Activated CD4-positive, alpha-beta T cell treated with anti-CD3 and anti-CD28 coated beads, Interleukin-2, amount 10 ng/mL, durations not matched to agents 7 days and 5 days (primary cell): ENCODE measurements around the gene CATSPERE. TPM values are rescaled to one million over a fixed set of nuclear protein-coding genes. Genes with fewer than 3 reads are reported as not detected.

Source experiments
- CTCF ChIA-PET: fragments of 350-600 bp; sonication (Branson Sonifier 250); formaldehyde crosslinking; loops from one replicate; lab custom pipeline; 2021; ENCODE audit warnings: antibody characterized with exemption; lab: Charles Lee
- POLR2A ChIA-PET: fragments of 350-600 bp; sonication (Branson Sonifier 250); formaldehyde crosslinking; loops from one replicate; lab custom pipeline; 2021; ENCODE audit warnings: antibody characterized with exemption; lab: Charles Lee
- DNase-seq: peaks from one replicate; pipeline ENCODE4 v3.0.0-alpha.2; 2020
- H3K27ac Mint-ChIP-seq: one replicate; pipeline ENCODE4 v1.8.0; 2021; ENCODE audit warnings: mild to moderate bottlenecking, moderate library complexity, mixed read lengths
- H3K27me3 Mint-ChIP-seq: one replicate; pipeline ENCODE4 v1.8.0; 2021; ENCODE audit warnings: mixed read lengths
- H3K36me3 Mint-ChIP-seq: one replicate; pipeline ENCODE4 v1.8.0; 2021; ENCODE audit warnings: low read depth, mixed read lengths
- H3K4me1 Mint-ChIP-seq: one replicate; pipeline ENCODE4 v1.8.0; 2021; ENCODE audit warnings: mixed read lengths
- H3K4me3 Mint-ChIP-seq: one replicate; pipeline ENCODE4 v1.8.0; 2021; ENCODE audit warnings: mild to moderate bottlenecking, moderate library complexity, mixed read lengths
- H3K9me3 Mint-ChIP-seq: one replicate; pipeline ENCODE4 v1.8.0; 2021; ENCODE audit warnings: mixed read lengths
- total RNA-seq, 2 experiments: library from RNA; stranded (reverse); gene quantifications; one replicate each; pipeline ENCODE4 v1.2.3, GENCODE V29; 2021

The CATSPERE gene
- total RNA-seq, 2 experiments from 2014 or later, result 0.58 to 0.69 TPM

DNA sequence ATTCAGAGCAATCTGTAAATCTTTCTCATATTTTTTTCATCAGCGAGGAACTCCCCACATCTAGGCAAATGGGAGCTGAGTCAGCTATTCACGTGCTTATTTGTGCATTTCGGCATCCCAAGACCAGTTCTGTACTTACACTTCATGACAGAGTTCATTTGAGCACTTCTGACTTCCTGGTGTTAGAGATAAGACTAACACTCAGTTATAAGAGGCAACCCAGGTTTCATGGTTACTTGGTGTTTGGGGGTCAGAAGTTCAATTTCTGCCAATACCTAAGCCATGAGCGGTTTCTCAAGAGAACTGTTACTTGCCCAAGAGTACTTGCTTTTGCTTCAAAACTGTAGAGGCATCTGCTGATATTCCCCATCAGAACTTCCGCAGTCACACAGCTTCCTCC lies 167.7 kb downstream of the CATSPERE start:
- H3K4me1 Mint-ChIP-seq, result no peaks in the 10 kb centered on the region
- no peaks in the 10 kb centered on the region for H3K36me3 Mint-ChIP-seq
- no peak overlapping the region for H3K4me3 Mint-ChIP-seq
- ChIA-PET CTCF (interaction anchor here (1.0 kb wide), 1 partner anchor 25 kb away, joined by 3 read pairs; no protein-coding TSS in a partner anchor), POLR2A (no interaction called here)
- H3K27ac Mint-ChIP-seq, result no peak overlapping the region
- H3K27me3 Mint-ChIP-seq, result peaks cover 5% of the 10 kb centered on the region
- no peak for DNase-seq
- no peaks in the 10 kb centered on the region for H3K9me3 Mint-ChIP-seq

GRCh38 chr1:244633140-244633539 lies 172.1 kb downstream of the CATSPERE start:
- H3K4me1 Mint-ChIP-seq, result no peaks in the 10 kb centered on the region
- H3K36me3 Mint-ChIP-seq, result no peaks in the 10 kb centered on the region
- peaks cover 5% of the 10 kb centered on the region for H3K27me3 Mint-ChIP-seq
- no peak for DNase-seq
- no peaks in the 10 kb centered on the region for H3K9me3 Mint-ChIP-seq
- no peak overlapping the region for H3K27ac Mint-ChIP-seq
- H3K4me3 Mint-ChIP-seq, result no peak overlapping the region
- ChIA-PET CTCF (no interaction called here), POLR2A (no interaction called here)

DNA sequence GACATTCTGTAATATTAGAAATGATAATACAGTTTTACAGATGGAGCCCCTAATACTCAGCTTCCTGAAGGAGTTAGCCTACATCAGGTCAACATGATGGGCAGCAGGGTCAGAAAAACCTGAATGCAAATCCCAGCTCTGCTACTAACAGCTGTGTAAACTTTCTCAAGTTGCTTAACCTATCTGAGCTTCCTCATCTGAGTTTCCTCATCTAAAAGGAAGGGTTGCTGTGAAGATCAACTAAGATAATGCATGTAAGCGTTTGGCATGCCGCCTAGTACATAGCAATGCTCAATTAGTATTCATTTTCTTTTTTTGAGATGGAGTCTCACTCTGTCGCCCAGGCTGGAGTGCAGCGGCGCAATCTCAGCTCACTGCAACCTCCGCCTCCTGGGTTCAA lies 173.5 kb downstream of the CATSPERE start:
- H3K36me3 Mint-ChIP-seq, result no peaks in the 10 kb centered on the region
- H3K4me3 Mint-ChIP-seq, result no peak overlapping the region
- no peaks in the 10 kb centered on the region for H3K4me1 Mint-ChIP-seq
- H3K27ac Mint-ChIP-seq, result no peak overlapping the region
- no peaks in the 10 kb centered on the region for H3K9me3 Mint-ChIP-seq
- DNase-seq, result no peak
- ChIA-PET POLR2A (no interaction called here), CTCF (no interaction called here)
- H3K27me3 Mint-ChIP-seq, result peaks cover 5% of the 10 kb centered on the region

GRCh38 chr1:244636488-244637259 lies 175.6 kb downstream of the CATSPERE start:
- ChIA-PET CTCF (interaction anchor here (0.5 kb wide), 1 partner anchor 242 kb away, joined by 3 read pairs; no protein-coding TSS in a partner anchor), POLR2A (no interaction called here)
- Mint-ChIP-seq H3K27ac (no peak overlapping the region), H3K4me3 (no peak overlapping the region), H3K36me3 (no peaks in the 10 kb centered on the region), H3K27me3 (peaks cover 10% of the 10 kb centered on the region), H3K9me3 (no peaks in the 10 kb centered on the region), H3K4me1 (no peaks in the 10 kb centered on the region)
- no peak for DNase-seq

DNA sequence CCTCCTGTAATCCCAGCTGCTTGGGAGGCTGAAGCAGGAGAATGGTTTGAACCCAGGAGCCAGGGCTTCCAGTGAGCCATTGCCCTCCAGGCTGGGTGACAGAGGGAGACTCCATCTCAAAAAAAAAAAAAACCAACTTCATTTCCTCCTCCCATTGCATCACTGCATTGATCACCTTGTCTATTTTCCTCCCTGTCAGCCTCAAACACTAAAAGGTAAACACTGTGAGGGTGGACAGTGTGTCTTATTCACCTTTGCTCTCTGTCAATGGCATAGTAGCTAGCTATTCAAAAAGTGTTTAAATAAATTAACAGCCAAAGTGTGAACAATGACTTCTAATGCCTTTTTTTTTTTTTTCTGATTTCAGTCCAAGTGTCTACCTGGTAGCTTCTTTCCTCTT lies 178.5 kb downstream of the CATSPERE start:
- H3K4me3 Mint-ChIP-seq, result no peak overlapping the region
- no peaks in the 10 kb centered on the region for H3K9me3 Mint-ChIP-seq
- ChIA-PET CTCF (interaction anchor here (0.6 to 1.0 kb wide), 3 partner anchors 10 to 19 kb away, joined by 3 to 4 read pairs (median 3); no protein-coding TSS in a partner anchor), POLR2A (no interaction called here)
- no peak overlapping the region for H3K27ac Mint-ChIP-seq
- H3K36me3 Mint-ChIP-seq, result no peaks in the 10 kb centered on the region
- no peak for DNase-seq
- H3K27me3 Mint-ChIP-seq, result peaks cover 8% of the 10 kb centered on the region
- H3K4me1 Mint-ChIP-seq, result no peaks in the 10 kb centered on the region

DNA sequence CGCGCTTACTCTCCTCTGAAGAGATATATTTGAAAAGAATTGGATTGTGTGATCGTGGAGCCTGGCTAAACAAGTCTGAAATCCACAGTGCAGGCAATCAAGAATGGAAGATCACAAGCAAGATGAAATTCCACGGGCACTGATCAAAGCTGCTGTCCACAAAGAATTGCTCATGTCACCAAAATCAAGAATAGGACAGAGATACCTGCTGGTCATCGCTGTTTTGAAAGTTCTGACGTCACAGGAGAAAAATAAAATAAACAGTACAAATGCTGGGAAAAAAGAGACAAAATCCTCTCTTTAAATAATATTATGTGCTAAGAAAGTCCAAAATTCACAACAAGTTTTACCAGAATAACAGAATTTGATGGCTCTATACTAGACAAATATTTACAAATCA lies 179.8 kb downstream of the CATSPERE start:
- H3K36me3 Mint-ChIP-seq, result no peaks in the 10 kb centered on the region
- H3K4me3 Mint-ChIP-seq, result no peak overlapping the region
- ChIA-PET CTCF (no interaction called here), POLR2A (no interaction called here)
- no peak overlapping the region for H3K27ac Mint-ChIP-seq
- DNase-seq, result no peak
- no peaks in the 10 kb centered on the region for H3K4me1 Mint-ChIP-seq
- H3K27me3 Mint-ChIP-seq, result peaks cover 8% of the 10 kb centered on the region
- H3K9me3 Mint-ChIP-seq, result no peaks in the 10 kb centered on the region

DNA sequence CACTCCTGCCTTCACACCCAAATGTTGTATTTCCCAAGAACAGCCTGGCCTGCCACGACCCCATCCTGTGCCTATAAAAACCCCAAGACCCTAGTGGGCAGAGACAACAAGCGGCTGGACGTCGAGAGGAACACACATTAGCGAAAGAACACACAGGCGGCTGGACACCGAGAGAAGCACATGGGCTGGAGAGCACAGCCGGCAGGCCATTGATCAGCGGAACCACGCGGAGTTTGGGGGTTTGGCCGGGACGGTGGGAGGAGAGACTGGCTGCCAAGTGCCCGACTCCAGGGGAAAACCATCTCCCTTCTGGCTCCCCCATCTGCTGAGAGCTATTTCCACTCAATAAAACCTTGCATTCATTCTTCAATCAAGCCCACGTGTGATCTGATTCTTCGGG lies 181.5 kb downstream of the CATSPERE start:
- no peak for DNase-seq
- Mint-ChIP-seq H3K4me1 (no peaks in the 10 kb centered on the region), H3K4me3 (no peak overlapping the region), H3K27me3 (peaks cover 8% of the 10 kb centered on the region), H3K27ac (no peak overlapping the region), H3K9me3 (no peaks in the 10 kb centered on the region), H3K36me3 (no peaks in the 10 kb centered on the region)
- POLR2A ChIA-PET, result no interaction called here
- CTCF ChIA-PET, result no interaction called here

DNA sequence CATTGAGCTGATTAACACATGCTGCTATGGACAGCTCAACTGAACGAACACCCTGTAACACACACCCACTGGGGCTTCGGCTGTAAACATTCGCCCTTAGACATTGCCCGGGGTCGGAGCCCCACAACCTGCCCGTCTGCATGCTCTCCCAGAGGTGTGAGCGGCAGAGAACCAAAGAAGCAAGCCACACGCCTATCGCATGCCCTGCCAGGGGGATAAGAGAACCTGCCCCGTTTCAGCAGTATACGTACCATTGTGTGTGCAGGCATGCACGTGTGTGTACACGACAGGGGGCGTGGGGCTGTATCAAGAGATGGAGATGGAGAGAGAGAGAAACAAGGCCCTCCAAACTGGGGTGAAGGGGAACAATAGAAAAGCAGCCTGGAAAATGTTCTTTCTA lies 181.9 kb downstream of the CATSPERE start:
- peaks cover 8% of the 10 kb centered on the region for H3K27me3 Mint-ChIP-seq
- no peaks in the 10 kb centered on the region for H3K9me3 Mint-ChIP-seq
- no peak overlapping the region for H3K4me3 Mint-ChIP-seq
- no peaks in the 10 kb centered on the region for H3K36me3 Mint-ChIP-seq
- CTCF ChIA-PET, result no interaction called here
- no peaks in the 10 kb centered on the region for H3K4me1 Mint-ChIP-seq
- no peak for DNase-seq
- POLR2A ChIA-PET, result no interaction called here
- H3K27ac Mint-ChIP-seq, result no peak overlapping the region

- H3K27me3 Mint-ChIP-seq, result peaks cover 8% of the 10 kb centered on the region
- ChIA-PET POLR2A (no interaction called here), CTCF (no interaction called here)
- no peak overlapping the region for H3K27ac Mint-ChIP-seq
- H3K36me3 Mint-ChIP-seq, result no peaks in the 10 kb centered on the region
- no peaks in the 10 kb centered on the region for H3K4me1 Mint-ChIP-seq
- no peaks in the 10 kb centered on the region for H3K9me3 Mint-ChIP-seq
- H3K4me3 Mint-ChIP-seq, result no peak overlapping the region
- DNase-seq, result no peak
Measured at GRCh38 chr1:244645414-244645813, 184.3 kb downstream of the CATSPERE start.

DNA sequence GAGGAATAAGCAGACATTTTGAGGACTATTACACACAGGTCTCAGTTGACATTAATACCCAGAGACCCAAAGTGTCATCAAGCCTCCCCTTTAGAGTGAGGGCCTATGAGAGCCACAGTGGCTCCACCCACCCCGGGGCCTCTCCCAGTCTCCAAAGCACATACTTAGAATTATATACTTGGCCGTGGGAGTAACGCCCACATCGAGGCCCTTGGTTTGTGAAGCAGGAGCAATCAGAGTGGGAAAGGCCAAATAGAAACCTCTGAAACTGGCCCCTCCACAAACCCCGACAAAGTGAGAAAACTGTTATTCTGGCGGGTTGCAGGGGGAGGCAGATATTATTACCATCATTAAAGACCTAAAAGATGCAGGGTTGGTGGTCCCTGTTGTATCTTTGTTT lies 184.8 kb downstream of the CATSPERE start:
- DNase-seq, result no peak
- Mint-ChIP-seq H3K4me1 (no peaks in the 10 kb centered on the region), H3K4me3 (no peak overlapping the region), H3K27me3 (peaks cover 5% of the 10 kb centered on the region), H3K27ac (no peak overlapping the region), H3K36me3 (no peaks in the 10 kb centered on the region), H3K9me3 (no peaks in the 10 kb centered on the region)
- POLR2A ChIA-PET, result no interaction called here
- CTCF ChIA-PET, result no interaction called here

- no peaks in the 10 kb centered on the region for H3K9me3 Mint-ChIP-seq
- H3K4me1 Mint-ChIP-seq, result peaks cover 11% of the 10 kb centered on the region
- H3K4me3 Mint-ChIP-seq, result no peak overlapping the region
- POLR2A ChIA-PET, result no interaction called here
- no peak overlapping the region for H3K27ac Mint-ChIP-seq
- CTCF ChIA-PET, result interaction anchor here (0.6 to 1.7 kb wide), 3 partner anchors 11 to 286 kb away, joined by 3 to 4 read pairs (median 3); no protein-coding TSS in a partner anchor
- H3K36me3 Mint-ChIP-seq, result no peaks in the 10 kb centered on the region
- no peak for DNase-seq
- peaks cover 2% of the 10 kb centered on the region for H3K27me3 Mint-ChIP-seq
Measured at GRCh38 chr1:244647819-244648218, 186.7 kb downstream of the CATSPERE start.

DNA sequence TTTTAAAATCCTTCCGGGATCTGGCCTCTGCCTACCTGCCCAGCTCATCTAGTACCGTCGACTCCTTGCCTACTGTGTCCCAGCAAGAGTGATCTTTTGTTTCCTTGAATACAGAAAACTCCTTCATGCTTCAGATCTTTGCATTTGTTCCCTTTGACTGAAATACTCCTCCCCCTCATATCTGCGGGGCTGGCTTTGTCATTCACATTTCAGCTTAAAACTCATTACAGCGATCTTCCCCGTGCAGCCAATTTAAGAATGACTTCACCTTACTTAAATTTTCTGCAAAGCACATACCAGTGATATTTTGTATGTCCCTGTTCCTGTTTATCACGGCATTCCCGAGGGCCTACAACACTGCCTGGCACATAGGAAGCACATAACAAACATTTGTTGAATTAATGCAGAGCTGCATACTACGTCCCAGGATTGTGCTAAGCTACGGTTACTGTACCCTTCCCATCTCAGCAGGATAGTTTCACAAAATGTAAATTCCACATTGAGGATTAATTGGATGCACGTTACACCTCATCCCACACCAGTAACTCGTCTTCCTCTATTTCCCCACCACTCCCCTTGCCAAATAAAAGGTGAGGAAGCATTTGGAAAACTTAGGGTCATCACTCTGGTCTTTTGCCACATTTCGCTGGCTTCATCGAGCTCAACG lies 191.0 kb downstream of the CATSPERE start:
- Mint-ChIP-seq H3K9me3 (no peaks in the 10 kb centered on the region), H3K4me3 (peak overlapping the region; percentile 80), H3K36me3 (peaks cover 9% of the 10 kb centered on the region), H3K4me1 (peaks cover 12% of the 10 kb centered on the region), H3K27me3 (no peaks in the 10 kb centered on the region), H3K27ac (peak overlapping the region; percentile 90)
- POLR2A ChIA-PET, result interaction anchor here (0.7 kb wide), 1 partner anchor 129 kb away, joined by 3 read pairs; no protein-coding TSS in a partner anchor
- CTCF ChIA-PET, result interaction anchor here (0.6 to 1.0 kb wide), 3 partner anchors 26 to 299 kb away, joined by 3 read pairs; no protein-coding TSS in a partner anchor
- no peak for DNase-seq
